Umbilical cord (tissue), 2 donors: ENCODE results near the gene GIGYF2. TPM values are rescaled to one million over a fixed set of nuclear protein-coding genes. Genes with fewer than 3 reads are reported as not detected.
"Not testable (repeated sequence)": the region's sequence is repeated elsewhere in the genome, so short reads cannot be mapped to it uniquely, and the experiment has no call there.

ENCODE experiments used
- DNase-seq: peaks from one replicate; pipeline ENCODE4 v3.0.0-alpha.2; 2015; ENCODE audit warnings: low spot score
- total RNA-seq: library from RNA; depleted of rRNA; stranded (reverse); fragments of >200 nt; gene quantifications from one replicate; pipeline ENCODE4 v1.2.3, GENCODE V29; 2014; ENCODE audit warnings: low replicate concordance; ENCODE audit not compliant: insufficient read depth

GIGYF2 gene, protein sequence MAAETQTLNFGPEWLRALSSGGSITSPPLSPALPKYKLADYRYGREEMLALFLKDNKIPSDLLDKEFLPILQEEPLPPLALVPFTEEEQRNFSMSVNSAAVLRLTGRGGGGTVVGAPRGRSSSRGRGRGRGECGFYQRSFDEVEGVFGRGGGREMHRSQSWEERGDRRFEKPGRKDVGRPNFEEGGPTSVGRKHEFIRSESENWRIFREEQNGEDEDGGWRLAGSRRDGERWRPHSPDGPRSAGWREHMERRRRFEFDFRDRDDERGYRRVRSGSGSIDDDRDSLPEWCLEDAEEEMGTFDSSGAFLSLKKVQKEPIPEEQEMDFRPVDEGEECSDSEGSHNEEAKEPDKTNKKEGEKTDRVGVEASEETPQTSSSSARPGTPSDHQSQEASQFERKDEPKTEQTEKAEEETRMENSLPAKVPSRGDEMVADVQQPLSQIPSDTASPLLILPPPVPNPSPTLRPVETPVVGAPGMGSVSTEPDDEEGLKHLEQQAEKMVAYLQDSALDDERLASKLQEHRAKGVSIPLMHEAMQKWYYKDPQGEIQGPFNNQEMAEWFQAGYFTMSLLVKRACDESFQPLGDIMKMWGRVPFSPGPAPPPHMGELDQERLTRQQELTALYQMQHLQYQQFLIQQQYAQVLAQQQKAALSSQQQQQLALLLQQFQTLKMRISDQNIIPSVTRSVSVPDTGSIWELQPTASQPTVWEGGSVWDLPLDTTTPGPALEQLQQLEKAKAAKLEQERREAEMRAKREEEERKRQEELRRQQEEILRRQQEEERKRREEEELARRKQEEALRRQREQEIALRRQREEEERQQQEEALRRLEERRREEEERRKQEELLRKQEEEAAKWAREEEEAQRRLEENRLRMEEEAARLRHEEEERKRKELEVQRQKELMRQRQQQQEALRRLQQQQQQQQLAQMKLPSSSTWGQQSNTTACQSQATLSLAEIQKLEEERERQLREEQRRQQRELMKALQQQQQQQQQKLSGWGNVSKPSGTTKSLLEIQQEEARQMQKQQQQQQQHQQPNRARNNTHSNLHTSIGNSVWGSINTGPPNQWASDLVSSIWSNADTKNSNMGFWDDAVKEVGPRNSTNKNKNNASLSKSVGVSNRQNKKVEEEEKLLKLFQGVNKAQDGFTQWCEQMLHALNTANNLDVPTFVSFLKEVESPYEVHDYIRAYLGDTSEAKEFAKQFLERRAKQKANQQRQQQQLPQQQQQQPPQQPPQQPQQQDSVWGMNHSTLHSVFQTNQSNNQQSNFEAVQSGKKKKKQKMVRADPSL (N-terminal part only)
- total RNA-seq = 93.2 TPM

DNA sequence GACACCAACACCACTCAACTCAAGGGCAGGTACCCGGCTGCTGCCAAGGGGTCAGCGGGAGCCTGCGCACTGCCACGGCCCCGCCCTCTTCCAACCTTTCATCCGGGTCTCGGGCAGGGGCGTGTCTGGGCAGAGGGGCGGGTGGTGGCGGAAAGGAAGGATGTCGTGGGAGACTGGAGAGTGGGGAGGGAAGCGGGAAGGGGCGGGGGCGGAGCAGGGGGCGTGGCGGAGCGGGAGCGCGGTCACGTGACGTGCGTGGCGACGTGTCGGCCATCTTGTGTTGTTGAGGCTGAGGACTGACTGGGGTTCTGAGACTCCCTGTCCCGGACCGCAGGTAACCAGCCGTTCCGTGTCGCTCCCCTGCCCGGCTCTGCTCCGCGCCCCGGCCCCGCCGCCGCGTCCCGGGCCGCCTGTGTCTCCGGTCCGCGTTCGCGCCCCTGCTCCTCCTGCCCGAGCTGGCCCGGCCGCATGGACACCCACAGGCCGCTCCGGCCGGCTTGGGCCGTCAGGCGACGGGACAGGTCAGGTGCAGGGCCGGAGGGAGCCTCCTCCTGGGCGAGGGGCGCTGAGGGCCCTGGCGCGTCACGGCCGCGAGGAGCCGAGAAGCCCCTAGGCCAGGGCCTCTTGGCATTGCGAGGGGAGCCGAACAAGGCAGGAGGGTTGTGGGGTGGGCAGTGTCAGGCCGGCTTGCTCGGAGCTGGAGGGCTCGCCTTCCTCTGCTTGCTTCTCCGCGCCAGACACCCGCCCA is at the start of gene GIGYF2:
TSS of gene GIGYF2 (plus strand) at position 273 of the 748 bp plus-strand sequence. CDS start 37,867 bp downstream, outside the sequence.
- DNase-seq = peak; percentile 97

DNA sequence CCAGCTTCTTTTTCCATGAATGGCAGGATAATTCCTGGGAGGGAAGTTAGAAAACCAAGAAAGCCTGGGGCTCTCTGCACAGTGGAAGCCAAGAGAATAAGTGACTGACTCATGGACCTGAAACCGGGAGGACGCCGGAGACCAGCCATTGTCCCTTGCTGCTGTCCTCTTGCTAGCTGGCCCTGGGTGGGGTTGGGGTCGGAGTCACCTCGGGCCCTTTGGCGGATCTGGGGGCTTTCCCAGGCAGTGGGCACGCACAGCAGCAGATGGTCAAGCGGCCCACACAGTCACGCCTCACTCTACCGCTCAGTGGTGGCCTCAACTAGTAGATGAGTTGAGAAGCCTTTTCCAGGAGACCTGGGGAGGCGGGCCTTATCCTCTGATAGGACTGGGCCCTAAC is 48.1 kb upstream of the GIGYF2 start:
- DNase-seq = no peak

DNA sequence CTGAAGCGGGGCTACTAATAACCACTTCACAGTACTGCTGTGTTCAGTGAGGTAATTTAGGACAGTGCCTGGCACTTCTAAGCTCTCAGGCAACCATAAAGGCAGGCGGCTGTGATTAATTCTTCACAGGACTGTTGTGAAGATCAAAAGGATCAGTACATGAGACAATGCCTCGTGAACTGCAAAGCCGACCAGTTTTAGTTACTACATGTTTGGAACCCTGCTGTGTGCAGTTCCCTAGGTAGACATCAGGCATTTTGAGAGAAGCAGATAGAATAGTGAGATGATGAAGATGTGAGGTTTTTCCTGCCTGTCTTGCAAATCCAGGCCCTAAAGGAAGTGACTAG is 44.7 kb upstream of the GIGYF2 start:
- peak; percentile 7 for DNase-seq

DNA sequence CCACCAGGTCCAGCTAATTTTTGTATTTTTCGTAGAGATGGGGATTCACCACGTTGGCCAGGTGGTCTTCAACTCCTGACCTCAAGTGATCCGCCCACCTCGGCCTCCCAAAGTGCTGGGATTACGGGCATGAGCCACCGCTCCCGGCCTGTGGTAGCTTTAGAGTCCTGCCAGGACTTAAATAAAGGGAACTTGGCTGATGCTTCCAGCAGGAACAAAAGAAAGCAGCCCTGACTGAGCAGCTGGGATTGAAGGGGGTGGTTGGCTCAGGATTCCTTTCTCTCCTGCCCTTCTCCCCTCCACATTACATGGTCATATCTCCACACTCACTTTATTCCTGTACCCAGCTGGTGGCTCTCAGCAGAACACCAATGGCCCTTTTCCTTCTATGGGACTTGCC is 43.7 kb upstream of the GIGYF2 start:
- no peak for DNase-seq

DNA sequence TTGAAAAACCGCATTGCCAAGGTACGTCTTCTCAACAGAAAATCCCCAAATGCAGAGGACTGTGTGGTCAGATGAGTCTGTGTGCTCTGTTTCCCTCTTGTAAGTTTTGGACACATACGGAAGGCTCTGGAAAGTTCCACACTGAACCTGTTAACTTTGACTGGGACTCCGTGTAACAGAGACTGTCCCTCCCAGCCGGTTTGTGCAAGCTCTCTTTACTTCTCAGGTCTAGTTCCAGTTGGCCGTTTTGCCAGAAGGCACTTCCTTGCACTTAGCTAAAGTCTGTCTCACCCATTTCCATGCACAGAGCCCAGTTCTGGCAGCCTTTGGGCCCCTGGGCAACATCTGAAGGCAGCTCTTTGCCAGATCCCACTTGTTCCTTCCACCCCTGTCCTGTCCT is 41.7 kb upstream of the GIGYF2 start:
- DNase-seq = no peak

DNA sequence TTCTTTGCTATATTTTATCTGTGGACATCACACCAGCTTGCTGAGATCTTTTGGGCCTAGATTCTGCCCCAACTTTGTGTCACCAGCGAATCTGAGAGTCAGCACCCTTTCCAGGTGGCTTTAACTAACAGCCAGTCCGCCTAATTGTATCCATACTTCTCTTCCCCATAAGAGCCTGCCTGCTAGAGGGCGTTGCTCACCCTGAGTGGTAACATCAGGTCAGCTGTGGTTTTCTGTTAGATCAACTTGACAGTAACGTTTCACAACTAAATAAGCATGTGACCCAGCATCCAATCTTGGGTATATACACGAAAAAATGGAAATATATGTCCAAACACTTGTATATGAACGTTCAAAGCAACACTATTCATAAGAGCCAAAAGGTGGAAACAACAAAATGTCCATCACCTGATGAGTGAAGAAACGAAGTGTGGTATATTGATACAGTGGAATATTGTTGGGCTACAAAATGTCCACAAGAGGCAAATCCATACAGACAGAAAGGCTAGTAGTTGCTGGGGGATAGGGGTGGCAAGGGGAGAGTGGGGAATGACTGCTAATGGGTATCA is 38.8 kb upstream of the GIGYF2 start:
- DNase-seq = no peak

DNA sequence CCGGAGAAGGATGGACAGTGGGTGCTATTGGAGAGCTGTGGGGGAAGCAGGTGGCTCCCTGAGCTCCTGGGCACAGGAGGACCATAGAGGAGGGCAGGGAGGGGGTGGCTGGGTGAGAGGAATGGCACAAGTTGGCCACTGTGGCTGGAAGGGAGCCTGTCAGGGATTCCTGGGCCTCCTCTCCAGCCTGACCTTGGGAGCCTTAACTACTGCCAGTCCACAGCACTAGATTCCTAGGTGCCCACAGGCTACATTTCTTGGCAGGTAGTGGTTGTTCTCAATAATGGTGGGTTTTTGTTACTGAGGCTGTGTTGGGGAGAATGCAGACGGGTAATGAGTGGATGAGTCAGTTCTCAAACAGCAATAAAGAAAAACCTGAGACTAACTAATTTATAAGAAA is 37.8 kb upstream of the GIGYF2 start:
- DNase-seq = no peak

DNA sequence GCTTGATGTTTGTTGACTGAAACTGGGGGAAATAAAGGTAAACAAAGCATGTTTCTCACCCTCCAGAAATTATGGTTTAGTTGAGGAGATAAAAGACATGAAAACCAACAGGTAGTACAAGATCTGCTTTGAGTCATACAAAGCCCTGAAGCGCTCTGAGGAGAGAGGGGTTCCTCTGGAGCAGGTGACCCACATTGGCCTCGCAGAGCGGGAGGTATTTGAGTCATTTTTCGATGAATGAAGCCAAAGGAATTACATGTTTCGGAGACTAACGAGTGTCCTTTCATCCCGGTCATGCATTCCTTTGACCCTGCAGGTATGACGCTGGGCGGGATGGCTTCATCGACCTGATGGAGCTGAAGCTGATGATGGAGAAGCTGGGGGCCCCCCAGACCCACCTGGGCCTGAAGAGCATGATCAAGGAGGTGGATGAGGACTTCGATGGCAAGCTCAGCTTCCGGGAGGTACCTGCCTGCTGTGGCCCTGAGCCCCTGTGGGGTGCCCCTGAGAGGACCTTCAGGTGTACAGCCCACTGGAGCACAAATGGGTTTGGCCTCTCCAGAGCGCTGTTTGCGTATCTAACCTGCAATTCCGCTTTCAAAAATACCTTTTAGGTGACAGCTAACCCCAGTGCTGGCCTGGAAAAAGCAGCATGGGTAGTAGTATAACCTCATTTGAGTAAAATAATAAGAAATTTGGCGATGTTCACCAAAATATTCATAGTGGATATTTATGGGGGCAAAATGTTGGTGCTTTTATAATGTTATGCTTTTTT is 34.5 kb upstream of the GIGYF2 start:
- DNase-seq = no peak

DNA sequence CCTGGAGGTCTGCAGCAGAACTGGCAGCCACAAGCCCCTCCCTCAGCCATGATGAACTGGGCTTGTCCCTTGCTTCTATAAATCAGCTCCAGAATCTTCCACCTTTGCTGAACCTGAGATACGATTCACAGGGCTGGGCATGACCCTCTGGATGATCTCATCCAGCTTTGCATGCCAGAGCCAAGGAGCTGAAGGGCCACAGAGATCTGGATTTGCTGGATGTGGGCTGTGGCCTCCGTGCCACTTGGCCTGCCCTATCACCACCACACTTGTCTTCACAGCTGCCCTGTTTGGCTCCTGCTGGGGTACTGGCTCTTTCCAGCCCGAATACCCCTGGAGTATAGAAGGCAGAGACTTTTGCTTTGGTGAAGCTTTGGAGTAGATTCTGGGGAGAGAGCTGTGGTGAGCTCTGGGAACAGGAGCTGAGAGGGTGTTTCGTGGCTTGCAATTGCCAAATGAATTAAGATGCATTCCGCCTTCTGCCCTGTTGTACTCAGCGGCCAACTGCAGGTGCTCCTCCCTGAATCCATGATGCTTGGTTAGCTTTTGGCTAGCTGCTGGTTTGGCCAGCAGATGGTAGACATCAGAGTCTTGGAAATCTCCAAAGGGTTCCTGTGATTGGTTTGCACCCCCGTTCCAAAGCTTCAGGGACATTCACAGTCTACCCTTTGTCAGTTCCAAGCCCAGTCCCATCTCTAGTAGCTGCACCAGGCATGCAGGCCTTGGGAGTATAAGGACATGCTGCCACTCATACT is 30.9 kb upstream of the GIGYF2 start:
- no peak for DNase-seq

DNA sequence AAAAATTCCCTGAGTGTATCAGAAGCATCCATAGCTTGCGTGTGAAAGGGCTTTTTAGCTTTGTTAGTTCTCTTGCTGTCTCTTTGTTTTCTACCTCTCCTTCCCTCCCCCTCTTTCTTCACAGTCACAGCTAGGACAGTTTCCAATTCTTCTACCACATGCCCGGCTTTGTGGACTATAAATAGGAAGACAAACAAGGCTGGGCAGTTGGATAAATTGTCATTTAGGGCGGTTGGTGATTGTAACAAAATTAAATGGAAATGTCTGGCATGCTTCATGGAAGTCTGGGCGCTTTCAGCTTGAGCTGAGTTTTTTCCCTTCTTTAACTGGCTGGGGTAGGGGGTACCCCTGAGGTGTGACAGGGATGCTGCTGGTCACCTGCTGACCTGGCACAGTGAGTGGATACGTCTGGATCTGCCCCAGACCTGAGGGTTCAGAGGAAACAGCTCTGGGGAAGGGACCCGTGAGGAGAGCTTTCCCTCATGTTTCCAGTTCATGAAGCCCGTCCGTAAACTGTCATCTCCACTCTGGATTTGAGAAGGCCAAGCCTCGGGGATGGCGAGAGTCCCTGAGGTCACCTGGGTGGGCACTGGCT is 29.0 kb upstream of the GIGYF2 start:
- no peak for DNase-seq

DNA sequence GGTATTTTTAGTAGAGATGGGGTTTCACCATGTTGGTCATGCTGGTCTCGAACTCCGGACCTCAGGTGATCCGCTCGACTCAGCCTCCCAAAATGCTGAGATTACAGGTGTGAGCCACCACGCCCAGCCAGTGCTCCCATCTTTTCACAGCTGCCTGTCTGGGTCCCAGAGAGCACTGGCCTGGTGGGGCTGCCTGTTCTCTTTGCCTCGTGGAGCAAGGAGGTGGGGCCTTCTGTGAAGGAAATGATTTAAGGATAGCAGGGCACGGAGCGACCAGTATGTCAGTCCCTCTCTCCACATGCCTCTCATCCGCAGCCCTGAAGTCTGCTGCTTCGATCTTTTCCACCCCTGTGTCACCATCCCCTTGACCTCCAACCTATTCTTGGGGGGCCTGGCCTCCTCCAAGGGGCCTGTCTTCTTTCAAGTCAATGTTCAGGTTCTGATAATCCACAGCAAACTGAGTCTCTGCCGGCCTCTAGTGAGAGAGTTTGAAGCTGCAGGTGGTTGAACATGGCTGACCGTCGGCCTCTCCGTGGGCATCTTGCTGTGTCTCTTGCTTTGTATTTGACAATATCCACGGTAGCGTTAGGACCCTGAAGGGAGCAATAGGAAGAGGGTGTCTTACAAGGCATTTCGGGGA is 28.2 kb upstream of the GIGYF2 start:
- DNase-seq = peak; percentile 29

DNA sequence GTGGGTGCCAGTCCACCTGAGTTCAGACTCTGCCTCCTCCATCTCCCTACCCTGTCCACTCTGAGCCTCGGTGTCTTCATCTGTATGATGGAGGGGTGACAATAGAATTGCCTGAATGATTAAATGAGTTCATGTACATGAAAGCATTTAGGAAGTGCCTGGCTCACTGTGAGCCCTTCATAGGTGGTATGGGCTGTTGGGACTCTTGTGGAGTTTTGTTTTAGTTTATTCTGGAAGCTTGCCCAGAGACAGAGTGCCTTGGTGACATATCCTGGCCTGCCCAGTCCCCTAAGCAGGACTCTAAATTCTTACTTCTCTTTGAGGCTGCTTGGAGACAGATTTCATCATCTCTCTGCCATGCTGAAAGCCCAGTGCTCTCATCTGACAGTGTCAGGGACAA is 24.5 kb upstream of the GIGYF2 start:
- no peak for DNase-seq

DNA sequence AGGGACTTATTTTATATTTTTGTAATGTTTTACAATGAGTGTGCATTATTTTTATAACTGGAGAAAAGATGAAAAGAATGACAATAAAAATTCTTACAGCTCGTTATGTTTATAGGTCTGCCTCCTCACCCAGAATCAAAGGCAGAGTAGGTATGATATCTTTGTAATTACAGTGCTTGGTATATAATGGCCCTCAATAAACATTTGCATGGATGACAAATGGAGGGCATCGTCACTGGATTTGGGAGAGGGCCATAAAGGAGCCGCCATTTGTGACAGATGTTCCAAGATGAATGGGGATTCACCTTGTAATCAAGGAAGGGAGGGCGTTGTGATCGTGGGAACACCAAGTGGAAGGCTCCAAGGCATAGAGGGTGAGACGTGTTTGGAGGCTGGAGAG is 22.6 kb upstream of the GIGYF2 start:
- DNase-seq = no peak

DNA sequence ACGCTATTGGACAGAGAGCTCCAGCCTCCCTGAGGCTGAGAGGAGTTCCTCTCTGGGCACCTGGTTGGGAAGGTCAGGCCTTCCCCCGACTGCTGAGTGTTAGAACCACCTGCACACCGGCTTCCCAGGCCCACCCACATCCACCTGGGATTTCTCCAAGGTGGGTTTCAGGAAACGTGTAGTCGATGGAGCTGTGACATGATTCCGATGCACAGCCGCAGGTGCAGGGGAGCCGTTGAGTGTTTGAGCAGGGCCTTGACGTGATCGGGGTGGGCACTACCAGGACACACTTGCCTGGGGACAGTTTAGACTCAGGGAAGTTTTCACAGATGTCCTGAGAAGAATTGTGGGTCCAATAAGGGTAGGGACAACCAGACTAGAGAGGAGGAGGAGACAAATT is 21.8 kb upstream of the GIGYF2 start:
- DNase-seq = no peak

DNA sequence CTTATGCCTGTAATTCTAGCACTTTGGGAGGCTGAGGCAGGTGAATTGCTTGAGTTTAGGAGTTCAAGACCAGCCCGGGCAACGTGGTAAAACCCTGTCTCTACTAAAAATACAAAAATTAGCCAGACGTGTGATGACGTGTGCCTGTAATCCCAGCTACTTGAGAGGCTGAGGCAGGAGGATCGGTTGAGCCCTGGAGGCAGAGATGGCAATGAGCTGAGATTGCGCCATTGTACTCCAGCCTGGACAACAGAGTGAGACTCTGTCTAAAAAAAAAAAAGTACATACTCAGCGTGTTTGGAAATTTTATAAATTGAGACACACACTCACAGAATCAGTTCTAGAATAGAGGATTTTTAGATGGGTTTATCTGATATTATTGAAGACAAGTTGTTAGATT is 17.1 kb upstream of the GIGYF2 start:
- no peak for DNase-seq

DNA sequence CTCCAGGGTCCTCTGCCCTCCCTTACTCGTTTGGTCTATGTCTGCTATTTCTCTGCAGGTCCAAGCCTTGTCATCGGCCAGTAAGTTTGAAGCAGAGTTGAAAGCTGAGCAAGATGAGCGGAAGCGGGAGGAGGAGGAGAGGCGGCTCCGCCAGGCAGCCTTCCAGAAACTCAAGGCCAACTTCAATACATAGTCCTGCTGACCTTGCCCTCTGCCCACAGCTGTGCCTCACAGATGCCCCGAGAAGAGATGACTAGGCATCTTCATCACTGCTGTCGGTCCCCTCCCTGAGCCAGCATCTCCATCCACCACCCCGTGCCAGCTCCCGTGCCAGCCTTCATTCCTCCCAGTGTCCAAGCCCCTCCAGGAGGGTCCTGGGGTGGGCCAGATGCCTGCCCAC is 15.6 kb upstream of the GIGYF2 start:
- no peak for DNase-seq

DNA sequence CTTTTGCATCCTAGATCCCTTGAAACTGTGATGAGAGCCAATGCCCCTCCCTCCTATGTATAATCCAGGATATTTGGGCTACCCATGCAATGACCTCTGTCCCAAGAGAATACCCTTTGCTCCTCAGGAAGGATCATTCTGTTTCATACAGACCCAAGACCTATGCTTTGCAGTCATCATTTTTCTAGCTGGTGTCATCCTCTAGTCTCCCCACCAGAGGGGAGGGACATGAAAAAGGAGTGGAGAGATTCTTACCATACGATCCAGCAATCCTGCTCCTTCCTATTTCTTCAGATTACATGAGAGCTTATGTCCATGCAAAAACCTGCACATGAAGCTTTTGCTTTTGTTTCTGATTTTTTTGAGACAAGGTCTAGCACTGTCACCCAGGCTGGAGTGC is 13.8 kb upstream of the GIGYF2 start:
- DNase-seq = no peak

DNA sequence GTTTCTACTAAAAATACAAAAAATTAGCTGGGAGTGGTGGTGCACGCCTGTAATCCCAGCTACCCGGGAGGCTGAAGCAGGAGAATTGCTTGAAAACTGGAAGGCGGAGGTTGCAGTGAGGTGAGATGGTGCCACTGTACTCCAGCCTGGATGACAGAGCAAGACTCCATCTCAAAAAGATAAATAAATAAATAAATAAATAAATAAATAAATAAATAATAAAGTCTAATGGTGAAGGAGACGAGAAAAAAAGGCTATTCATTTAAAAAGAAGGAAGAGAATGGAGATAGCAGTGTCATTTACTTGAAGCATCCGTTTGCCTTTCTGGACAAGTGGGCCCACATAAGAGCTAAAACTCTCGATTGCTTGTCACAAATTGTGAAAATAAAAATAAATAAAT is 11.7 kb upstream of the GIGYF2 start:
- not testable (repeated sequence) for DNase-seq
